ENCODE results near the gene PARP3.

The PARP3 gene

DNA sequence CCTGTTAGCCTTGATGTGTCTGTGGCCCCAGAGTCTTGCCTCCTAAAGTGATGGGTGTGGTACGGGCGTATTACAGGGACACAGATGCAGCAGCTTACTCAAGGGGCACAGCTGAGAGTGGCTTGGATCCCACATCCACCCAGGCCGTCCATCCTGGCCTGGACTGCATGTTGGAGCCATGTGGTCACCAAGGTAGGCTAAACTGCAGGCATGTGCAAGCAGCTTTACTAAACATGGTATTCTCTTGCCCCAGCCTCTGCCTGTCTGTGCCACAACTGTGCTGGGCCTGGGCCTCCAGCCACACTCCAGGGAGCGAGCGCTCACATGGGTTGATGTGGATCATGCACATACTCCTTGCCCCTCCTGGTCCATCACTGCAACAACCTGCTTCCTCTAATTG is 7.0 kb downstream of the PARP3 start:
- DNase-seq, result no peak

DNA sequence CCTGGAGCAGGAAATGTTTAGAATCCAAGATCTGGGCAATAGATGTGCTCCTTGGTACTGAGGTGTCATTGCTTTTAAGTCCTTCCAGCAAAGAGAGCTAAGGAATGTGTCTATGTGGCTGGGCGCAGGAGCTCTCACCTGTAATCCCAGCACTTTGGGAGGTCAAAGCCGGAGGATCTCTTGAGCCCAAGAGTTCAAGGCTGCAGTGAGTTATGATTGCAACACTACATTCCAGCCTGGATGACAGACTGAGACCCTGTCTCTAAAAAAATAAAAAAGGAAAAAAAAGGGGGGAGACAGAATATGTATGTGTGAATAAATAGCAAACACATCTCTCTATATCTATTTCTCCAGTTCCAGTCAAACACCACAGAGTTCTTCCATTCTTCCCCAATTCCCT is 8.7 kb downstream of the PARP3 start:
- no peak for DNase-seq

DNA sequence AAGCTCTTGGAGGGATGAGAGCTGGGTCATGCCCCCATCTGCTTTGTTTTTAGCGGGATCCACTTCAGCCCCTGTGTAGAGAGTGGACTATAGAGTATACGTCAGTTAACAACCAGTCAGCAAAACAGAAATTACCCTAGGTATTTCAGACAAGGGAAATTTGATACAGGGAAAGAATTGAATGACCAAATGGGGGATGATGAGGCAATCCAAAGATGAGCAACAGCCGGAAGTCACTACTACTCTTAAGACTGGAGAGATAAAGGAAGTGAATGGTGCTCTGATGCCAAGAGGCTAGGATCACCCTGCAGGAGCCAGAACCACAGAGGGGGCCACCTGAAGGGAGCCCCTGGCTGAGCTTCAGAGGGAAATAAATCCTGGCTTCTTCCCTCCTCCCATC is 11.3 kb downstream of the PARP3 start:
- DNase-seq, result peak; percentile 7

DNA sequence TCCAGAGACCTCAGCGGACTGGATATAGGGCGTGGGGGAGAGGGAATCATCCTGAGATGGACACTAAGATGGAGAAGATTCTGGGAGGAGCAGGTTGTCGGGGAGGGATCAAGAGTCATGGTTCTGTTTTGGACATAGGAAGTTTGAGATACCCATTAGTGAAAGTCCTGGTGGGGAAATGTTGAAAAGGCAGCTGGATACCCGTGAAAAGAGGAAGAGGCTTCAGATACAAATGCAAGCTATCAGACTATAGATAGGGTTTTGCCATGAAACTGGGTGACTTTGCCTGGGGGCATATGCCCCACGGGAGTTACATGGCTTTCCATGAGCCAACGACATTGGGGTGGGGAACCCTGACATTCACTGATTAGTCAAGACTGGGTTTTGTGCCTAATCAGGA is 11.9 kb downstream of the PARP3 start:
- DNase-seq, result no peak

DNA sequence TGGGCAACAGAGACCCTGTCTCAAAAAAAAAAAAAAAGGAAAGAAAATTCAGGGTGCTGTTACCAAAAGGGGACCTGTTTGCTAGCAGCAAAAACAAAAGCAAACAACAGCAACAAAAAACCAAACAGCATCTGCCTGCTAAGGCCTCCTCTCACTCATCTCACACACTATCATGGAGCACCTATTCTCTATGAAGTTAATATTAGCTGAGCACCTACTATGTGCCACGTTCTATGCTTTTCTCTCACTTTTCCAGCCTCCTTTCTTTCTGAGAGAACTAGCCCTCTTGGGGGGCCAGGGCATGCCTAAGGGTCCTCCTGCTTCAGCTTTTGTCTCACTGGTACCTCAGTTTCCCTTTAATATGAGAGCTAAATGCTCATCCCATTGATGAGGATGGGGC is 12.6 kb downstream of the PARP3 start:
- no peak for DNase-seq

DNA sequence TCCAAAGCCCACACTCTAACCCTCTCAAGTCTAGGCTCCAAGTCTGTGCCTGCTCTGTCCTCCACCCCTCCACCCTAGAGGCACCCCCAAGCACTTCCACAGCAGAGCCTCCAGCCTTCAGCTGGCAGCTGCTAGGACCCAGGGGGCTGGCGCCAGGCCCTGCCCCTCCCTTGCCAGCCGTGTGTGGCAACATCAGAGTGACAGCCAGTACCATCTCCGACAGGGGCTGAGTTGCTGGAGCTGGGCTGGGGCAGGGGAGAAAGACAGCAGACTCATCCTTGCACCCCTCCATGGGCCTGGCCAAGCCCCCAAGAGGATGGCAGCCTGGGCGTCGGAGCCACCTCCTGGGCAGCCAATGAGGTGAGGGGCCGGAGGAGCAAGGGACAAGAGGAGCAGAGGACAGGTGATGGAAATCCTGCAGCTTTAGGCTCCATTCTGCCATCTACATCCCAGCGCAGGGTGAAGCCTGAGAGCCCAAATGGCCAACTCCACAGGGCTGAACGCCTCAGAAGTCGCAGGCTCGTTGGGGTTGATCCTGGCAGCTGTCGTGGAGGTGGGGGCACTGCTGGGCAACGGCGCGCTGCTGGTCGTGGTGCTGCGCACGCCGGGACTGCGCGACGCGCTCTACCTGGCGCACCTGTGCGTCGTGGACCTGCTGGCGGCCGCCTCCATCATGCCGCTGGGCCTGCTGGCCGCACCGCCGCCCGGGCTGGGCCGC is 13.2 kb downstream of the PARP3 start, which contains the start of gene GPR62:
GPR62 (plus strand) TSS at position 207 of the 718 bp plus-strand sequence; CDS start at position 479, 272 bp downstream.
- DNase-seq, result no peak

DNA sequence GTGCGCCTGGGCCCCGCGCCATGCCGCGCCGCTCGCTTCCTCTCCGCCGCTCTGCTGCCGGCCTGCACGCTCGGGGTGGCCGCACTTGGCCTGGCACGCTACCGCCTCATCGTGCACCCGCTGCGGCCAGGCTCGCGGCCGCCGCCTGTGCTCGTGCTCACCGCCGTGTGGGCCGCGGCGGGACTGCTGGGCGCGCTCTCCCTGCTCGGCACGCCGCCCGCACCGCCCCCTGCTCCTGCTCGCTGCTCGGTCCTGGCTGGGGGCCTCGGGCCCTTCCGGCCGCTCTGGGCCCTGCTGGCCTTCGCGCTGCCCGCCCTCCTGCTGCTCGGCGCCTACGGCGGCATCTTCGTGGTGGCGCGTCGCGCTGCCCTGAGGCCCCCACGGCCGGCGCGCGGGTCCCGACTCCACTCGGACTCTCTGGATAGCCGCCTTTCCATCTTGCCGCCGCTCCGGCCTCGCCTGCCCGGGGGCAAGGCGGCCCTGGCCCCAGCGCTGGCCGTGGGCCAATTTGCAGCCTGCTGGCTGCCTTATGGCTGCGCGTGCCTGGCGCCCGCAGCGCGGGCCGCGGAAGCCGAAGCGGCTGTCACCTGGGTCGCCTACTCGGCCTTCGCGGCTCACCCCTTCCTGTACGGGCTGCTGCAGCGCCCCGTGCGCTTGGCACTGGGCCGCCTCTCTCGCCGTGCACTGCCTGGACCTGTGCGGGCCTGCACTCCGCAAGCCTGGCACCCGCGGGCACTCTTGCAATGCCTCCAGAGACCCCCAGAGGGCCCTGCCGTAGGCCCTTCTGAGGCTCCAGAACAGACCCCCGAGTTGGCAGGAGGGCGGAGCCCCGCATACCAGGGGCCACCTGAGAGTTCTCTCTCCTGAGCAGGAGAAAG is 14.0 kb downstream of the PARP3 start:
- no peak for DNase-seq

DNA sequence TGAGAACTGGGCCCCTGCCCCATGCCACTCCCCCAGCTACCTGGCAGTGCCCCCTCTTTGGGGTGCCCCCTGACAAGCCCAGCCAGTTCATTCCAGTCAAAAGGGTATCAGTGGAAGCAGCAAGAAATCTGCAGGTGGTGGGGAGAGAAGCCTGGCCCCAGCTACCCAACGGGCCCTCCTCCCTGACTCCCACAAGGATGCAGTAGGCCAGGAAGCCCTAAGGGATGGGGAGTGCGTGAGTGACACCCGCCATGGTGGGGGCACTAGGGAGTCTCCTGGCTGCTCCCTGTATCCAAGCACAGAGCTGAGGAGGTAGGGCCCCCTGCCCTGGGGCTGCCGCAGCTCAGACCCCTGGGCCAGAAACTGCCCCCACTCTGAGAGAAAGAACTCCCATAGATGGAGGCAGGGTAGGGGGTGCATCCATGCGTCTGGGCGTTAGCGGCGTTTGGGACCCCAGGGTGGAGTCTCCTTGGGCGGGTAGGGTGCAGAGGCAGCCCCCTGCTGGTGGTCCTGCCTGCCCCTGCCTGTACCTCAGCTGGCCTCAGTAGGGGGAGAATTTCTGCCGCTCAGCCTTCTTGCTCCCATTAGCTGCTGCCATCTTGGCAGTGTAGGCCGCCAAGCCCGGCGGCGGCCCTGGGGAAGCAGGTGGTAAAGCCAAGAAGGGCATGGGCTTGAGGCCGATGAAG is 15.5 kb downstream of the PARP3 start:
- no peak for DNase-seq

DNA sequence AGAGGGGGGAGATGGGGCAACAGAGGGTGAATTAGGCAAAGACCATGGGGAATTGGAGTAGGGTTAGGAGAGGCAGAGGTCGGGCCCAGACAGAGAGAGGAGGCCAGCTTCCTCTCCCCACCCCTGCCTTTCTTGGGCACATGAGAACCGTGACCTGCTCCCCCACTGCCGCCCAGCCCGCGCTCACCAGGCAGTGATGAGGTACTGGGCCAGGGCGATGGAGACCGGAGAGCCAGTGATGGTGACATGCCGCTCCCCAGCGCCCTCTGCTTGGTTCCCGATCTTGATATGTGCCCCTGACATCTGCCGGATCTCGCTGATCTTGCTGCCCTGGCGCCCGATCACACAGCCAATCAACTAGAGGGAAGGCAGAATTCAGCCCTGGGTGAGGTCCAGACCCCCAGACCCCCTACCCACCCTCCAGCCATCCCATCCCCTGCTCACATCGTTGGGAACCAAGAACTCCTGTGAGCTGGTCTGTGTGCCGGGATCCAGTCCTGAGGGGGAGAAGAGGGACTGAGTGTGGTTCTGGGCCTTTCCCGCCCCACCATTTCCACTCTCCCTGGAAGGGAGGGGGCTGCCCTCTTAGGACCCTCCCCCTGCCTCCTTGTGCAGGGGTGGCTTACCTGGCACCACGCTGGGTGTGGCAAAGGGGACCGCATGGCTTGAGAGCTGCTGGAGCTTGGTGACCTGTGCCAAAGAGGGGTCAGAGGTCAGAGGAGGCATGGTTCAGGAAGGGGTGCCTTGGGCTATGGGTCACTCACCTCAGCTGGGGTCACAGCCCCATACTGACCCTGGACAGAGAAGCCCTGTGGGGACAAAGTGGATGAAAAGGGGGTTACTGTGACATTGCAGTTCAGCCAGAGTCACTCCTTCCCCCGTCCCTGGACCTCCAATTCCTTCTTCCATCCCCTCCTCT is 16.7 kb downstream of the PARP3 start:
- no peak for DNase-seq

DNA sequence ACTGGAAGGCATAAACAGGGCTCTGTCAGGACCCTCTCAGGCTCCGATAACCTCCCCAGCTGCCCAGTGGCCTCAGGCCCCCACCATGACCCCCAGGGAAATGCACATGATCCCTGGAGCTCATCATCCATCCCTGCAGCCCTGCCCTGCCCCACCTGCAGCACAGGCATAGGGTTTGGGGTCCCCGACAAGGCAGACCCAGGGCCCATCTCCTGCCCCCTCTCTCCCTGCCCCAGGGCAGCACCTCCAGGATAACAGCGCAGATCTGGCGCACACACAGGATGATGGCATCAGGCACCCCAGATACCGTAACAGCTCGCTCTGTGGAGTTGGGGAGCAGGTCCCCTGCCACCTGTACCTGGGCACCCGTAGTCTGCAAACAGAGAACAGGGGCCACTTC is 17.5 kb downstream of the PARP3 start:
- DNase-seq, result no peak

DNA sequence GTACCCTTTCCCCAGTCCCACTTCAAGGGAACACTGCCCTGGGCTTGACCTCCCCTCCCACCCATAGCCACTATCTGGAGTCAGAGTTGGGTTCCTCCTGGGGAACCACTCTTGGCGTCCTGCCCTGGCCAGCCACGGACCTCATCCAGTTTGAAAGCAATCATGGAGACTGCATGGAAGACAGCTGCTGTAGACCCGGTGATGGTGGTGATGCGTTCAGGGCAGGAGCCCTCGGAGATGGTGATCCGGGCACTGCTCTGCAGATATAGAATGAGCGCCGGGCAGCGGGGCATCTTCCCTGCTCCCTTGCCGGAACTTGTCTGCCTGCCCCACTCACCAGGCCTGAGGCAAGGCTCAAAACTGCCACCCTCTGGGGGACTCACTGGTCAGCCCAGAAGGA is 18.2 kb downstream of the PARP3 start:
- no peak for DNase-seq

DNA sequence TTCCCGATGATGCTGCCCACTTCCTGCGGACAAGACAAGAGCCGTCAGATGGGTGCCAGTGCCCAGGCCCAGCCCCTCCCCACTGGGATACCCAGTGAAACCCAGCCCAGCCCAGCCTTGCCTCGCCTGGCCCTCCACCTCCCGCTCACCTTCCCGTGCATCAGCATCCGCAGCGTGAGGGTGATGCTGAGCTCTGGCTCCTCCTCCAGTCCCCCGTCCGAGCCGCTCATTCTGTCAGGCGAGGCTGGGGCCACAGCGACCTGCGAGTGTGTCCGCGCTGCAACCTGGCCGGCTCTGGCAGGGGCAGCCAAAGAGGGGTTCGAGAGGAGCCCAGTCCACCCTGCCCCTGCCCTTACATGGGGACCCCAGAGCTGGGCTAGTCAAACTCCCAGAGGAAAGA is 18.8 kb downstream of the PARP3 start:
- no peak for DNase-seq

DNA sequence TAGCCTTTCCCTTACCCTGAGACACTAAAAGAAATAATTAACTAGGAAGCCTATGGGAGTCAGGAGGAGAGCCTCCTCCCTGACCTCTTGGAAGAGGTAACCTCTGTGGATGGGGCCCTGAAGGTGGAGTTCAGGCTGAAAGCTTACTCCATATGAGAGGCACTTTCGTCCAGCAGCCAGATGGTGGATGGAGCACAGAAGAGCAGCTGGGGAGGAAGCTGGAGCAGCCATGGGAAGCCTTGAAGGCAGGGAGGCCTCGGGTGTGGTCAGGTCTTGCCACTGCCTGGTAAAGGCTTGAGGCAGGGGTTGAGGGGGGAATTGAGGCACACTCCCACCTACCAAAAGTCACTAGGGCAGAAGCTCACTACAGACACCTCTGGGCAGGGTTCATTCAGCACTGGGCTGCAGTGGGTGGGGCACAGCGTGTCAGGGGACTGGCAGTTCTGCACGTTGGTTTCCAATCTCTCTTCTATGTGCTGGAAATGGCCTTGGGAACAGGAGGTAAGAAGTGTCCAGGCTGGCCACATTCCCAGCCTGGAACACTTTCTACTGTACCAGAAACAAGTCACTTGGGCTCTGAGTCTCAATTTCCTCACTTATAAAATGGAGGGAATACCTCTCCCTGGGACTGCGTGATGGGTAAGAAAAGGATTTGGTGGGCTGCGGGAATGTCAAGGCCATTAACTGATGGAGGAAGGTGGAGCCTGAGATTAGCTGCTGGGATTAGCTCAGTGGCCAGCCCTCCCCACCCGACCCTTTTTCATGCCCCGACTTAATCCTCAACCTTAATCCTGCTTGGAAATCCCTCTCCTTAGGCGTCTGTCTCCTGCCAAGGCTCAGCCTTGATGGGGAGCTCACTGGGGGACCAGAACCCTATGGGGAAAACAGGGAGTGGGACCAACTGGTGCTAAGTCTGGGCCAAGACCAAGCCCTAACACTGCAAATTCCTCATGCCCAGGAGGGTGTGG is 19.7 kb downstream of the PARP3 start:
- no peak for DNase-seq

DNA sequence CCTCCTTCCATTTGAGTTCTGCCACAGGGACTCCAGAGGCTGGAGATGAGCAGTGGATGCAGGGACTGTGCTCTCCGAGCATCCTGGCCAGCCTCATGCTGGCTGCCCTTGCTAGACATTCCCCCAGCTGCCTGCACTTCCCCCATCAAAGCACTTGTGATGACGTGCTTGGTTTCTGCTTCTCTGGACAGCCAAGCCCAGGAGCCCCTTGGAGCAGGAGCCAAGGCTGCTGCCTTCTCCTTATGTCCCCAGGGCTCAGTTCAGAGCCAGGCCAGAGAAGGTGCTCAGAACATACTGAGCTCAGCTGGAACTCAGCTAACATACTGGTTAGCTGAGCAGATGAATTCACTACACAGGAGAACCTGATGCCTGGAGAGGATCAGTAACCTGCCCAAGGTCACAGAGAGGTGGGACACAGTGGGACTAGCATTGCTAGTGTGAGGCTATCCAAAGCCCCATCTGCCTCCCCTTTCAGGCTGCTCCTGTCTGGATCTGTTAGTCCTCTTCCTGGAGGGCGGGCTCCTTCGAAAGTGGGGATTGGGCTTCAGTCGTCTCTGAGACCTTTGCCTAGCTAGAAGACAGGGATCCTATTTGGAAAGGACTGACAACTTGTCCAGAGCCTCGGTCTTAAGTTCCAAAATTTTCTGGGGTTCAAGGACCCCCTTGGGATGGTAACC is 20.8 kb downstream of the PARP3 start:
- no peak for DNase-seq

DNA sequence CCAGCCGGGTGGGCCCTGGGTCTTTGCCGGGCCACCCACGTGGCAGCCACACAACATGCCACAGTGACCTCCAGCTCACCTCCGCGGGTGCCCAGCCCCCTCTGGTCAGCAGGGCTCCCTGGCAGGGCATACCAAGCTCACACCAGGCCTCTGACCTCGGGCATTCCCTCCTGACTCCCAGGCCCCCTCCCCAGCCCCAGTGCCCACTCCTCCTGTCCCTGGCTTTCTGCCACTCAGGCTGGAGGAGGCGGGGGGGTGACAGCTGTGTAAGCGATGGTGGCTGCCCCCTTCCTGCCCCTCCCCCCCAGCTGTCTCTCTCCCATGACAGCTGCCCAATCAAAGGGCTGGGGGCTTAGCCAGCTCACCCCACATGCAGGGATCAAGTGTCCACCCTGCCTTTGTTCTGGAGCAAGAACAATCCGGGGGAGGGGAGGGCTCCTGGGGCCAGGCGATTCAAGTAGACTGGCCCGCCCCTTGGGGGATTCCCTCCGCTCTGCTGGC is 21.8 kb downstream of the PARP3 start:
- no peak for DNase-seq

DNA sequence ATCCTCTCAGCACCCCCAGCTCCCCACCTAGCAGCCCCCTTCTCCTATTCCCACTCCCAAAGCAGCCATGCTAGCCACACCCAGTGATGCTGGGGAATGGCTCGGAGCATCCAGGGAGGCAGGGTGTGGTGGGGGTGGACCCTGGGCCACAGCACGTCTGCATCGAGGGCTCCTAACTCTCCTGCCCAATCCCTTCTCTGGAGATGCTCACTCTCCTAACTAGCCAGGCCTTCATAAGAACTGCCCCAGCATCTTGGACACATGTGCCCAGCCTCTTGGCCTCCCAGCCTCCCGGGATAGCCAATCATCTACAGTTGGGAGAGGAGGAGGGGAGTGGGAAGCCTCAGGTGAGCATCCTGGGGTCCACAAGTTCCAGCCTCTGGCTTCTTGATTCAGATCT is 22.4 kb downstream of the PARP3 start:
- DNase-seq, result no peak

DNA sequence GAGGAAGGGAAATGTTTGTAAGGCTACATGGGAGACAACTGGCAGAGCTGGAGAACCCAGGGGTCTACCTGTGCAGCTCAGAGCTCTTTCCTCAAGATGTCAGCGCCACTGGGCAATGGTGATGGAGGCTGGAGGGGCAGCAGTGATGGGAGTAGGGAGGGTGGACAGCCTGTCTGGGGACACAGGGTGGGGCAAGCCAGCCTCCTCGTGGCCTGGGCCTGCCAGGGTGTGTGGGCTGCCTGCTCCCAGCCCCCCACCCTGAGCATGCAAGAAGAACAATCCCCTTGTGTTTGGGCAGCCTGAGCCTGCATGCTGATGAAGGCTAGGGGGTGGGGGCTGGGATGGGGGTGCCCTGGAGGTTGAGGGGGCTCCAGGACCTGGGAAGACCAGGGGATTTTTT is 23.9 kb downstream of the PARP3 start:
- no peak for DNase-seq

DNA sequence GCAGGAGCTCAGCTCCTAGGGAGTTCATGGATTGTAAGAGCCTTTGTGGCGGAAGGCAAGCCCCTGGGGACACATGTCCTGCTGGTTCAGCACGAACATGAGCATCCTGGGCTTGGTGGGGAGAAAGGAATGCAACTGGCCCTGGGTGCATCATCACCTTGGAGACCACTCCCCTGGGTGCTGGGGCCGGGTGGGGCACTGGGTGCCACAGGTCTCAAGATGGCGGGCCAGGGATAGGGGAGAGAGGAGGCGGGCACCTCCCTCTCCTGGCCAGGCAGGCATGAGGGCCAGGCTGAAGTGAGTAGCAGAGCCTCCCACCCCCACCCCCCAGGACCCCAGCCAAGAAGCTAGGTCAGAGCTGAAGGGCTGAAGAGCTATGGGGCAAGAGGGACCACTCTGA is 24.3 kb downstream of the PARP3 start:
- DNase-seq, result no peak

DNA sequence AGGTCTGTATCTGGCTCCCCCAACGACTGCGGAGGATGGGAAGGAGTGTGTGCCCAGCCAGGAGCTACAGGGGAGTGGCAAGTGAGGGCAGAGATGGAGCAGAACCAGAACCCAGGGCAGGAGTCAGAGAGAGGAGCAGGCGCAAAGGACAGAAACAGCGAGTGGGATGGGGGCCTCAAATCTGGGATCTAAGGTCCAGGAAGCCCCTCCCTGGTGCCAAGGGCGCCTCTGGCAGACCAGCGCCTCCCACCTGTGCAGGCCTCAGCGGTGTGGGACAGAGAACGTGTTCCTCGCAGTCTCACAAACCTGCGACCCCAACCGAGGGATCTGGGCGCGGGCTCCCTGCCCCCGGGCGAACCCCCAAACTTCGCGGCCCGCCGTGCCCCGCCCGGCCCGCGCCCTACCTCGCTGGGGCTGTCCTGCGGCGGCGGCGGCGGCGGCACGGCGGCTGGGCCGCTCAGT is 24.8 kb downstream of the PARP3 start:
- no peak for DNase-seq

DNA sequence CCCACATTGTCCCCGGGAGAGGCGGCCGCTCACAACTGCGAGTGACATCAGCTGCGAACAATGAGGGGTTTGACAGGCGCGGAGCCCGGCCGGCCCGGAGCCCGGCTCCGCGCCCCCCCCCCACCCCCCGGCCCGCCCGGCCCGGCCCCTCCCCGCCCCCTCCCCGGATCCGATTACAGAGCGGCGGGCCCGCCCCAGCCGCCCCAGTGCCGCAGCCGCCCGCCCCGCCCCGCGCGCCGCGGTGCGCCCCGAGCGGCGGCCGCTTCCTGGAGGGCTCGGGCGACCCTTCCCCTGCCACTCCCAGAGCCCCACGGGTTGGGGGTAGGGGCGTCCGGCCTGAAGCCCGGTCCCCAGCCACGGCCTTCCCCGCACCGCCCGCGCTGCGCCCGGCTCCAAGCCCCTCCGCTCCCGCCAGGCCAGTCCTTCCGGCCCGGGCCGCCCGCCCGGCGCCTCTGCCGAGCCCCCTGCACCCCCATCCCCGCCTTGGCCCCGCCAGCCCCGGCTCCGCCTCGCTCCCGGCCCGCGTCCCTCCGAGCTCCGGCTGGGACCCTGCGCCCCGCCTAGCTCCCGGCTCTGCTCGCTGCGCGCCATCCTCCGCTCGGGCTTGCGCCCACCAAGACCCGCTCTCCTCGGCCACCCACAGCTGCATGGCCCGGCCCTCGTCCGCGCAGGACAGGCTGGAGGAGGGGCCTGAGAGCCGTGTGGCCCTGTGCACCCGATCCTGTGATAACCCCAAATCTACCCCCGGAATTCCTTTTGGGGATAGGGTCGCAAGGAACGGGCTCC is 25.4 kb downstream of the PARP3 start, which contains the start of gene PCBP4:
PCBP4 (minus strand) TSS at position 71 of the 786 bp plus-strand sequence. CDS start 6,214 bp downstream, outside the sequence.
- DNase-seq, result peak; percentile 30
